ENCODE data around the gene CDH4.

CDH4 gene

GRCh38 chr20:61646453-61646852 lies 394.4 kb downstream of the CDH4 start:
- Histone ChIP-seq H3K27me3 (ENCODE audit: control insufficient read depth, insufficient read depth, low read length) (peaks cover 18% of the 10 kb centered on the region), H3K36me3 (ENCODE audit: control insufficient read depth, insufficient read depth, low read length) (no peaks in the 10 kb centered on the region), H3K4me3 (ENCODE audit: low read depth, low read length) (no peak overlapping the region), H3K4me1 (ENCODE audit: control insufficient read depth, insufficient read depth, low read length) (peaks cover 3% of the 10 kb centered on the region; the same call in 1 of the 2 replicates), H3K9ac (ENCODE audit: low read length) (no peak overlapping the region), H3K27ac (ENCODE audit: low read depth, low read length) (no peak overlapping the region), H3K9me3 (ENCODE audit: control insufficient read depth, insufficient read depth, low read depth, low read length) (peaks cover 10% of the 10 kb centered on the region; the same call in 1 of the 2 replicates)

GRCh38 chr20:61646986-61647385 lies 394.9 kb downstream of the CDH4 start:
- Histone ChIP-seq H3K9me3 (ENCODE audit: control insufficient read depth, insufficient read depth, low read depth, low read length) (peaks cover 10% of the 10 kb centered on the region; the same call in 1 of the 2 replicates), H3K4me3 (ENCODE audit: low read depth, low read length) (no peak overlapping the region), H3K4me1 (ENCODE audit: control insufficient read depth, insufficient read depth, low read length) (peaks cover 3% of the 10 kb centered on the region; the same call in 1 of the 2 replicates), H3K36me3 (ENCODE audit: control insufficient read depth, insufficient read depth, low read length) (no peaks in the 10 kb centered on the region), H3K27ac (ENCODE audit: low read depth, low read length) (no peak overlapping the region), H3K27me3 (ENCODE audit: control insufficient read depth, insufficient read depth, low read length) (peaks cover 18% of the 10 kb centered on the region), H3K9ac (ENCODE audit: low read length) (no peak overlapping the region)

GRCh38 chr20:61647702-61648101 lies 395.6 kb downstream of the CDH4 start:
- Histone ChIP-seq H3K27me3 (ENCODE audit: control insufficient read depth, insufficient read depth, low read length) (peaks cover 18% of the 10 kb centered on the region), H3K36me3 (ENCODE audit: control insufficient read depth, insufficient read depth, low read length) (no peaks in the 10 kb centered on the region), H3K9ac (ENCODE audit: low read length) (no peak overlapping the region), H3K4me3 (ENCODE audit: low read depth, low read length) (no peak overlapping the region), H3K27ac (ENCODE audit: low read depth, low read length) (no peak overlapping the region), H3K4me1 (ENCODE audit: control insufficient read depth, insufficient read depth, low read length) (peaks cover 3% of the 10 kb centered on the region; the same call in 1 of the 2 replicates), H3K9me3 (ENCODE audit: control insufficient read depth, insufficient read depth, low read depth, low read length) (peaks cover 6% of the 10 kb centered on the region; the same call in 1 of the 2 replicates)

GRCh38 chr20:61649105-61649859 lies 397.2 kb downstream of the CDH4 start:
- Histone ChIP-seq H3K4me3 (ENCODE audit: low read depth, low read length) (no peak overlapping the region), H3K27me3 (ENCODE audit: control insufficient read depth, insufficient read depth, low read length) (peaks cover 13% of the 10 kb centered on the region), H3K36me3 (ENCODE audit: control insufficient read depth, insufficient read depth, low read length) (no peaks in the 10 kb centered on the region), H3K9ac (ENCODE audit: low read length) (no peak overlapping the region), H3K27ac (ENCODE audit: low read depth, low read length) (no peak overlapping the region), H3K4me1 (ENCODE audit: control insufficient read depth, insufficient read depth, low read length) (peaks cover 3% of the 10 kb centered on the region; the same call in 1 of the 2 replicates), H3K9me3 (ENCODE audit: control insufficient read depth, insufficient read depth, low read depth, low read length) (peaks cover 2% of the 10 kb centered on the region; the same call in 1 of the 2 replicates)

GRCh38 chr20:61649860-61650162 lies 397.8 kb downstream of the CDH4 start:
- Histone ChIP-seq H3K27ac (ENCODE audit: low read depth, low read length) (no peak overlapping the region), H3K4me3 (ENCODE audit: low read depth, low read length) (no peak overlapping the region), H3K27me3 (ENCODE audit: control insufficient read depth, insufficient read depth, low read length) (peaks cover 9% of the 10 kb centered on the region), H3K9ac (ENCODE audit: low read length) (no peak overlapping the region), H3K9me3 (ENCODE audit: control insufficient read depth, insufficient read depth, low read depth, low read length) (peaks cover 6% of the 10 kb centered on the region), H3K36me3 (ENCODE audit: control insufficient read depth, insufficient read depth, low read length) (no peaks in the 10 kb centered on the region), H3K4me1 (ENCODE audit: control insufficient read depth, insufficient read depth, low read length) (no peaks in the 10 kb centered on the region)

- H3K4me3 ChIP-seq (ENCODE audit: low read depth, low read length), result no peak overlapping the region
- H3K36me3 ChIP-seq (ENCODE audit: control insufficient read depth, insufficient read depth, low read length), result no peaks in the 10 kb centered on the region
- H3K9ac ChIP-seq (ENCODE audit: low read length), result no peak overlapping the region
- H3K4me1 ChIP-seq (ENCODE audit: control insufficient read depth, insufficient read depth, low read length), result no peaks in the 10 kb centered on the region
- H3K9me3 ChIP-seq (ENCODE audit: control insufficient read depth, insufficient read depth, low read depth, low read length), result peaks cover 18% of the 10 kb centered on the region
- H3K27ac ChIP-seq (ENCODE audit: low read depth, low read length), result no peak overlapping the region
- peaks cover 9% of the 10 kb centered on the region for H3K27me3 ChIP-seq (ENCODE audit: control insufficient read depth, insufficient read depth, low read length)
These were observed 399.1 kb downstream of the CDH4 start for GRCh38 chr20:61650912-61651733.

- Histone ChIP-seq H3K4me3 (ENCODE audit: low read depth, low read length) (no peak overlapping the region), H3K4me1 (ENCODE audit: control insufficient read depth, insufficient read depth, low read length) (no peaks in the 10 kb centered on the region), H3K36me3 (ENCODE audit: control insufficient read depth, insufficient read depth, low read length) (no peaks in the 10 kb centered on the region), H3K9me3 (ENCODE audit: control insufficient read depth, insufficient read depth, low read depth, low read length) (peaks cover 18% of the 10 kb centered on the region), H3K27ac (ENCODE audit: low read depth, low read length) (no peak overlapping the region), H3K9ac (ENCODE audit: low read length) (no peak overlapping the region), H3K27me3 (ENCODE audit: control insufficient read depth, insufficient read depth, low read length) (peaks cover 17% of the 10 kb centered on the region)
These were observed 400.1 kb downstream of the CDH4 start for GRCh38 chr20:61652146-61652545.

- no peaks in the 10 kb centered on the region for H3K4me1 ChIP-seq (ENCODE audit: control insufficient read depth, insufficient read depth, low read length)
- peaks cover 16% of the 10 kb centered on the region for H3K27me3 ChIP-seq (ENCODE audit: control insufficient read depth, insufficient read depth, low read length)
- H3K9ac ChIP-seq (ENCODE audit: low read length), result no peak overlapping the region
- H3K36me3 ChIP-seq (ENCODE audit: control insufficient read depth, insufficient read depth, low read length), result no peaks in the 10 kb centered on the region
- H3K9me3 ChIP-seq (ENCODE audit: control insufficient read depth, insufficient read depth, low read depth, low read length), result peaks cover 18% of the 10 kb centered on the region
- H3K27ac ChIP-seq (ENCODE audit: low read depth, low read length), result no peak overlapping the region
- H3K4me3 ChIP-seq (ENCODE audit: low read depth, low read length), result no peak overlapping the region
These were observed 402.7 kb downstream of the CDH4 start for GRCh38 chr20:61654726-61655125.

GRCh38 chr20:61655591-61655990 lies 403.5 kb downstream of the CDH4 start:
- Histone ChIP-seq H3K9ac (ENCODE audit: low read length) (no peak overlapping the region), H3K27ac (ENCODE audit: low read depth, low read length) (no peak overlapping the region), H3K9me3 (ENCODE audit: control insufficient read depth, insufficient read depth, low read depth, low read length) (peaks cover 18% of the 10 kb centered on the region), H3K27me3 (ENCODE audit: control insufficient read depth, insufficient read depth, low read length) (peaks cover 13% of the 10 kb centered on the region), H3K4me1 (ENCODE audit: control insufficient read depth, insufficient read depth, low read length) (no peaks in the 10 kb centered on the region), H3K36me3 (ENCODE audit: control insufficient read depth, insufficient read depth, low read length) (no peaks in the 10 kb centered on the region), H3K4me3 (ENCODE audit: low read depth, low read length) (no peak overlapping the region)

GRCh38 chr20:61656198-61656597 lies 404.1 kb downstream of the CDH4 start:
- Histone ChIP-seq H3K4me1 (ENCODE audit: control insufficient read depth, insufficient read depth, low read length) (no peaks in the 10 kb centered on the region), H3K9me3 (ENCODE audit: control insufficient read depth, insufficient read depth, low read depth, low read length) (peaks cover 18% of the 10 kb centered on the region), H3K36me3 (ENCODE audit: control insufficient read depth, insufficient read depth, low read length) (no peaks in the 10 kb centered on the region), H3K4me3 (ENCODE audit: low read depth, low read length) (no peak overlapping the region), H3K27ac (ENCODE audit: low read depth, low read length) (no peak overlapping the region), H3K27me3 (ENCODE audit: control insufficient read depth, insufficient read depth, low read length) (peaks cover 8% of the 10 kb centered on the region), H3K9ac (ENCODE audit: low read length) (no peak overlapping the region)

- Histone ChIP-seq H3K27me3 (ENCODE audit: control insufficient read depth, insufficient read depth, low read length) (peaks cover 8% of the 10 kb centered on the region), H3K9me3 (ENCODE audit: control insufficient read depth, insufficient read depth, low read depth, low read length) (peaks cover 18% of the 10 kb centered on the region), H3K27ac (ENCODE audit: low read depth, low read length) (no peak overlapping the region), H3K4me1 (ENCODE audit: control insufficient read depth, insufficient read depth, low read length) (no peaks in the 10 kb centered on the region), H3K36me3 (ENCODE audit: control insufficient read depth, insufficient read depth, low read length) (no peaks in the 10 kb centered on the region), H3K9ac (ENCODE audit: low read length) (no peak overlapping the region), H3K4me3 (ENCODE audit: low read depth, low read length) (no peak overlapping the region)
These were observed 405.8 kb downstream of the CDH4 start for GRCh38 chr20:61657721-61658377.
